Activated CD4-positive, alpha-beta T cell treated with anti-CD3 and anti-CD28 coated beads, Interleukin-2, amount 50 U/mL, for 48 hours (primary cell): Measurements from ENCODE around the gene PATJ.
"Not testable (repeated sequence)": the region's sequence is repeated elsewhere in the genome, so short reads cannot be mapped to it uniquely, and the experiment has no call there.

Experiments used
- DNase-seq, 2 experiments: peaks; one replicate each; pipeline ENCODE4 v3.0.0-alpha.2; 2020

The PATJ gene

GRCh38 chr1:61743716-61744580, 1.7 kb downstream of the PATJ start:
- DNase-seq, result no peak

GRCh38 chr1:61746813-61747212, 4.5 kb downstream of the PATJ start:
- DNase-seq, result no peak

GRCh38 chr1:61748566-61748965, 6.3 kb downstream of the PATJ start:
- DNase-seq, result no peak

GRCh38 chr1:61749574-61749973, 7.3 kb downstream of the PATJ start:
- no peak for DNase-seq

- no peak for DNase-seq
These were observed 10.7 kb downstream of the PATJ start for GRCh38 chr1:61752921-61753389.

GRCh38 chr1:61753998-61754508, 11.8 kb downstream of the PATJ start:
- no peak for DNase-seq

- no peak for DNase-seq
These were observed 12.3 kb downstream of the PATJ start for GRCh38 chr1:61754545-61754944.

- DNase-seq, result no peak
These were observed 14.5 kb downstream of the PATJ start for GRCh38 chr1:61756773-61757172.

- DNase-seq, result no peak
These were observed 15.7 kb downstream of the PATJ start for GRCh38 chr1:61757950-61758349.

GRCh38 chr1:61770131-61770530, 27.9 kb downstream of the PATJ start:
- no peak for DNase-seq

- DNase-seq, result no peak
These were observed 33.8 kb downstream of the PATJ start for GRCh38 chr1:61776091-61776490.

GRCh38 chr1:61779231-61779630, 37.0 kb downstream of the PATJ start:
- no peak for DNase-seq

- no peak for DNase-seq
These were observed 38.9 kb downstream of the PATJ start for GRCh38 chr1:61781151-61781550.

GRCh38 chr1:61782771-61783170, 40.5 kb downstream of the PATJ start:
- peak; percentile 21 to 40 for DNase-seq

- DNase-seq, result no peak
These were observed 42.4 kb downstream of the PATJ start for GRCh38 chr1:61784726-61785125.

- DNase-seq, result no peak
These were observed 48.6 kb downstream of the PATJ start for GRCh38 chr1:61790837-61791236.

GRCh38 chr1:61797045-61797755, 54.9 kb downstream of the PATJ start:
- DNase-seq, result no peak

GRCh38 chr1:61801047-61801446, 58.8 kb downstream of the PATJ start:
- not testable (repeated sequence) for DNase-seq

GRCh38 chr1:61807606-61808140, 65.4 kb downstream of the PATJ start:
- DNase-seq, result no peak

- DNase-seq, result no peak
These were observed 66.0 kb downstream of the PATJ start for GRCh38 chr1:61808321-61808720.

- no peak for DNase-seq
These were observed 66.7 kb downstream of the PATJ start for GRCh38 chr1:61808968-61809367.

- DNase-seq, result no peak
These were observed 70.6 kb downstream of the PATJ start for GRCh38 chr1:61812916-61813315.

- DNase-seq, result no peak
These were observed 73.9 kb downstream of the PATJ start for GRCh38 chr1:61816191-61816590.

- no peak for DNase-seq
These were observed 76.7 kb downstream of the PATJ start for GRCh38 chr1:61818992-61819391.
